Esophagus muscularis mucosa (tissue), 4 donors: Measurements from ENCODE around the gene ADA. TPM values are rescaled to one million over a fixed set of nuclear protein-coding genes. Genes with fewer than 3 reads are reported as not detected.

ENCODE experiments used
- DNase-seq: peaks from one replicate; pipeline ENCODE4 v3.0.0-alpha.2; 2017; ENCODE audit errors: extremely low spot score
- H3K27ac ChIP-seq, 4 donors: fragments of 200-600 bp; sonication (generic); replicated peaks in 1 of 4; 1 replicate in 3 of 4; 2 replicates in 1 of 4; pipeline ENCODE4 v1.5.1; 2016 to 2019; ENCODE audit warnings: mild to moderate bottlenecking in 1 of 4
- H3K27me3 ChIP-seq, 4 donors: fragments of 200-600 bp; sonication (generic); one replicate each; pipeline versions ENCODE4 v1.5.1 to v1.6.0; 2016 to 2019
- H3K36me3 ChIP-seq, 4 donors: fragments of 200-600 bp; sonication (generic); one replicate each; pipeline ENCODE4 v1.5.1; 2016 to 2019
- H3K4me1 ChIP-seq, 4 donors: fragments of 200-600 bp; sonication (generic); one replicate each; pipeline ENCODE4 v1.5.1; 2016 to 2019
- H3K4me3 ChIP-seq, 4 donors: fragments of 200-600 bp; sonication (generic); 1 replicate in 2 of 4; 2 replicates in 2 of 4; pipeline ENCODE4 v1.5.1; 2016 to 2019; ENCODE audit warnings: mild to moderate bottlenecking in 4 of 4, moderate library complexity in 1 of 4
- H3K9me3 ChIP-seq, 4 donors: fragments of 200-600 bp; sonication (generic); 1 replicate in 3 of 4; 2 replicates in 1 of 4; pipeline ENCODE4 v1.5.1; 2016 to 2019
- CTCF ChIP-seq, 3 experiments: fragments of 200-600 bp in 2 of 3; fragments of 450-650 bp in 1 of 3; sonication (generic) in 2 of 3; IDR thresholded peaks; one replicate each; pipeline ENCODE4 v1.5.1; 2017 to 2019; ENCODE audit warnings: antibody characterized with exemption in 3 of 3, mild to moderate bottlenecking in 2 of 3, moderate library complexity in 1 of 3
- EP300 ChIP-seq: sonication (generic); formaldehyde crosslinking; IDR thresholded peaks from one replicate; pipeline ENCODE4 v1.6.1; 2017; ENCODE audit warnings: antibody characterized with exemption
- POLR2A ChIP-seq: fragments of 450-650 bp; IDR thresholded peaks from one replicate; pipeline ENCODE4 v1.6.1; 2017; ENCODE audit warnings: antibody characterized with exemption, moderate library complexity, mild to moderate bottlenecking, low read depth
- POLR2AphosphoS5 ChIP-seq, 2 donors: sonication (generic); formaldehyde crosslinking; IDR thresholded peaks; one replicate each; pipeline ENCODE4 v1.6.1; 2017; ENCODE audit warnings: antibody characterized with exemption in 2 of 2
- WGBS: methylation state at CpG from one replicate; pipeline ENCODE4 v1.1.5; 2018; 5-methylcytosine and 5-hydroxymethylcytosine counted together
- intact Hi-C: fragments of 100-400 bp; cut with DNase I; formaldehyde crosslinking; loops from one replicate; pipeline ENCODE4 v1.15.1; 2023
- total RNA-seq, 4 donors: library from RNA; depleted of rRNA; stranded (reverse); fragments of >200 nt; gene quantifications; one replicate each; pipeline versions ENCODE4 v1.1.0 to v1.2.1, GENCODE V29; 2016

Gene ADA
- total RNA-seq, 4 donors from 2014 or later, result 9.6 to 18.4 (median 13.4) TPM

GRCh38 chr20:44576297-44576696 is 75.2 kb downstream of the ADA start:
- intact Hi-C loops, result no loop called here
- TF ChIP-seq POLR2A, result no peak
- no peak for TF ChIP-seq EP300
- TF ChIP-seq POLR2AphosphoS5 (IDR thresholded peaks at IDR 0.05), result no peak
- TF ChIP-seq CTCF (IDR thresholded peaks at IDR 0.05), result peak; percentile 28 to 44 (median 34)
- no peak for DNase-seq
- no peak overlapping the region for H3K4me3 ChIP-seq
- H3K27me3 ChIP-seq, result no peaks in the 10 kb centered on the region
- H3K9me3 ChIP-seq, result no peaks in the 10 kb centered on the region
- H3K36me3 ChIP-seq, result no peaks in the 10 kb centered on the region
- peak overlapping the region; percentile 86 to 90 (median 88) for H3K27ac ChIP-seq
- peaks cover 81 to 100% (median 97%) of the 10 kb centered on the region in 4 donors for H3K4me1 ChIP-seq
- 39% methylated on average over 3 of the region's 3 CpGs for WGBS

- no peaks in the 10 kb centered on the region for H3K36me3 ChIP-seq
- TF ChIP-seq CTCF (IDR thresholded peaks at IDR 0.05) (no peak), POLR2AphosphoS5 (IDR thresholded peaks at IDR 0.05) (no peak), EP300 (no peak), POLR2A (no peak)
- no peak overlapping the region for H3K4me3 ChIP-seq
- no peaks in the 10 kb centered on the region for H3K27me3 ChIP-seq
- no peaks in the 10 kb centered on the region for H3K9me3 ChIP-seq
- DNase-seq, result no peak
- H3K27ac ChIP-seq, result peak overlapping the region; percentile 86 to 90 (median 88)
- H3K4me1 ChIP-seq, result peaks cover 62 to 85% (median 81%) of the 10 kb centered on the region in 4 donors
- intact Hi-C loops, result no loop called here
- 99% methylated on average over 4 of the region's 4 CpGs for WGBS
Measured at GRCh38 chr20:44574372-44574771, 77.1 kb downstream of the ADA start.

- Histone ChIP-seq H3K27me3 (no peaks in the 10 kb centered on the region), H3K27ac (peak overlapping the region; percentile 86 to 90 (median 88)), H3K4me1 (peaks cover 56 to 76% (median 72%) of the 10 kb centered on the region in 4 donors), H3K9me3 (no peaks in the 10 kb centered on the region), H3K4me3 (no peak overlapping the region), H3K36me3 (no peaks in the 10 kb centered on the region)
- 53% methylated on average over 2 of the region's 2 CpGs for WGBS
- intact Hi-C loops, result no loop called here
- TF ChIP-seq POLR2AphosphoS5 (IDR thresholded peaks at IDR 0.05), result no peak
- TF ChIP-seq POLR2A, result no peak
- TF ChIP-seq CTCF (IDR thresholded peaks at IDR 0.05), result no peak
- no peak for TF ChIP-seq EP300
- no peak for DNase-seq
Measured at GRCh38 chr20:44573501-44573869, 78.0 kb downstream of the ADA start.

- no peaks in the 10 kb centered on the region for H3K36me3 ChIP-seq
- no peak for DNase-seq
- H3K4me3 ChIP-seq, result peak overlapping the region in 3 of 4 donors; percentile 11 to 39 (median 18)
- peak overlapping the region; percentile 86 to 90 (median 88) for H3K27ac ChIP-seq
- H3K9me3 ChIP-seq, result no peaks in the 10 kb centered on the region
- H3K4me1 ChIP-seq, result peaks cover 55 to 73% (median 69%) of the 10 kb centered on the region in 4 donors
- WGBS, result 16% methylated on average over 5 of the region's 6 CpGs
- intact Hi-C loops, result no loop called here
- H3K27me3 ChIP-seq, result no peaks in the 10 kb centered on the region
- TF ChIP-seq CTCF (IDR thresholded peaks at IDR 0.05), result no peak
- peak; percentile 22 to 54 for TF ChIP-seq POLR2AphosphoS5 (IDR thresholded peaks at IDR 0.05)
- TF ChIP-seq EP300, result no peak
- TF ChIP-seq POLR2A, result no peak
Measured at GRCh38 chr20:44572551-44573500, 78.7 kb downstream of the ADA start.
